ENCODE results near the gene PHACTR1.

PHACTR1 gene

GRCh38 chr6:12865671-12866181 is 149.2 kb downstream of the PHACTR1 start:
- TF ChIP-seq TCF12 (IDR thresholded peaks at IDR 0.05; ENCODE audit: low read depth): no peak
- TF ChIP-seq, protein P1, sequence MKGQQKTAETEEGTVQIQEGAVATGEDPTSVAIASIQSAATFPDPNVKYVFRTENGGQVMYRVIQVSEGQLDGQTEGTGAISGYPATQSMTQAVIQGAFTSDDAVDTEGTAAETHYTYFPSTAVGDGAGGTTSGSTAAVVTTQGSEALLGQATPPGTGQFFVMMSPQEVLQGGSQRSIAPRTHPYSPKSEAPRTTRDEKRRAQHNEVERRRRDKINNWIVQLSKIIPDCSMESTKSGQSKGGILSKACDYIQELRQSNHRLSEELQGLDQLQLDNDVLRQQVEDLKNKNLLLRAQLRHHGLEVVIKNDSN (IDR thresholded peaks at IDR 0.05): no peak
- TF ChIP-seq EP300 (IDR thresholded peaks at IDR 0.05; ENCODE audit: borderline replicate concordance): no peak
- no peak for TF ChIP-seq FOXM1 (IDR thresholded peaks at IDR 0.05; ENCODE audit: borderline replicate concordance, low read depth)
- TF ChIP-seq MAX (IDR thresholded peaks at IDR 0.05): no peak
- no peak for TF ChIP-seq ZBTB7A (IDR thresholded peaks at IDR 0.05; ENCODE audit: low read depth)
- TF ChIP-seq CREB1 (IDR thresholded peaks at IDR 0.05; ENCODE audit: low read depth): no peak
- TF ChIP-seq, protein P2, sequence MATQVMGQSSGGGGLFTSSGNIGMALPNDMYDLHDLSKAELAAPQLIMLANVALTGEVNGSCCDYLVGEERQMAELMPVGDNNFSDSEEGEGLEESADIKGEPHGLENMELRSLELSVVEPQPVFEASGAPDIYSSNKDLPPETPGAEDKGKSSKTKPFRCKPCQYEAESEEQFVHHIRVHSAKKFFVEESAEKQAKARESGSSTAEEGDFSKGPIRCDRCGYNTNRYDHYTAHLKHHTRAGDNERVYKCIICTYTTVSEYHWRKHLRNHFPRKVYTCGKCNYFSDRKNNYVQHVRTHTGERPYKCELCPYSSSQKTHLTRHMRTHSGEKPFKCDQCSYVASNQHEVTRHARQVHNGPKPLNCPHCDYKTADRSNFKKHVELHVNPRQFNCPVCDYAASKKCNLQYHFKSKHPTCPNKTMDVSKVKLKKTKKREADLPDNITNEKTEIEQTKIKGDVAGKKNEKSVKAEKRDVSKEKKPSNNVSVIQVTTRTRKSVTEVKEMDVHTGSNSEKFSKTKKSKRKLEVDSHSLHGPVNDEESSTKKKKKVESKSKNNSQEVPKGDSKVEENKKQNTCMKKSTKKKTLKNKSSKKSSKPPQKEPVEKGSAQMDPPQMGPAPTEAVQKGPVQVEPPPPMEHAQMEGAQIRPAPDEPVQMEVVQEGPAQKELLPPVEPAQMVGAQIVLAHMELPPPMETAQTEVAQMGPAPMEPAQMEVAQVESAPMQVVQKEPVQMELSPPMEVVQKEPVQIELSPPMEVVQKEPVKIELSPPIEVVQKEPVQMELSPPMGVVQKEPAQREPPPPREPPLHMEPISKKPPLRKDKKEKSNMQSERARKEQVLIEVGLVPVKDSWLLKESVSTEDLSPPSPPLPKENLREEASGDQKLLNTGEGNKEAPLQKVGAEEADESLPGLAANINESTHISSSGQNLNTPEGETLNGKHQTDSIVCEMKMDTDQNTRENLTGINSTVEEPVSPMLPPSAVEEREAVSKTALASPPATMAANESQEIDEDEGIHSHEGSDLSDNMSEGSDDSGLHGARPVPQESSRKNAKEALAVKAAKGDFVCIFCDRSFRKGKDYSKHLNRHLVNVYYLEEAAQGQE (IDR thresholded peaks at IDR 0.05; ENCODE audit: low read depth): no peak
- no peak for TF ChIP-seq TAF1 (IDR thresholded peaks at IDR 0.05; ENCODE audit: low read depth)
- TF ChIP-seq NFIC (IDR thresholded peaks at IDR 0.05): no peak
- no peak for TF ChIP-seq EGR1 (IDR thresholded peaks at IDR 0.05)
- TF ChIP-seq TEAD4 (IDR thresholded peaks at IDR 0.05): no peak
- TF ChIP-seq CEBPB (IDR thresholded peaks at IDR 0.05): no peak
- TF ChIP-seq RAD21 (IDR thresholded peaks at IDR 0.05; ENCODE audit: low read depth): no peak
- TF ChIP-seq YY1 (IDR thresholded peaks at IDR 0.05; ENCODE audit: low read depth): no peak

DNA sequence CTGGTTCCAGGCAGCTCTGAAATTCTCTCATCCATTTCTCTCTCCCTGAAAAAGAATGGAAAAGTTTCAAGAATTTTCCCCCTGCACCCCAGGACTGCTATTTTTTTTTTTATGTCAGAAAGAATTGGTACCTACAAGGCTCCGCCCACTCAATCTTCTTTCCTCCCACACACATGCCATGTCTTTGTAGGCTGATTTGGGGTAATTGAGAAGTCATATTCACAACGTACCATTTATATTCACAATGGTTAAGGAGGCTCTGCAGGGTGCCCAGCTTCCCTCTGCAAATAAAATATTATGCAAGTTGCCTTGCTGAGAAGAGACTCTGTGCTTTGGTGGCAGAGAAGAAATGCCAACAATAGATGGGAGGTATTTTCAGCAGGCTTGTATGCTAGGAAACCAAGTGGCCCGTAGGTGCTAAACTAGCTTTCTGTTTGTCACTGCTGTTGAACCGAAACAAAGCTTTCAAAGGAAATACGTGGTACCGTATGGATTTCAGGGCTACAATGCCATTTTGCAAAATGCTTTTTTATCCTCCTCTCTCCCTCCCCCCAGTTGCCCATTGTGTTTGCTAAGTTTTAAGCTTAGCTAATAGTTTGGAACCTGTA is 150.0 kb downstream of the PHACTR1 start:
- TF ChIP-seq, protein P2 (IDR thresholded peaks at IDR 0.05; ENCODE audit: low read depth): no peak
- TF ChIP-seq TAF1 (IDR thresholded peaks at IDR 0.05; ENCODE audit: low read depth) (no peak), CEBPB (IDR thresholded peaks at IDR 0.05) (no peak), CREB1 (IDR thresholded peaks at IDR 0.05; ENCODE audit: low read depth) (no peak), FOXM1 (IDR thresholded peaks at IDR 0.05; ENCODE audit: borderline replicate concordance, low read depth) (no peak), TEAD4 (IDR thresholded peaks at IDR 0.05) (no peak), TCF12 (IDR thresholded peaks at IDR 0.05; ENCODE audit: low read depth) (no peak), MAX (IDR thresholded peaks at IDR 0.05) (no peak), YY1 (IDR thresholded peaks at IDR 0.05; ENCODE audit: low read depth) (no peak)
- TF ChIP-seq, protein P1 (IDR thresholded peaks at IDR 0.05): no peak

DNA sequence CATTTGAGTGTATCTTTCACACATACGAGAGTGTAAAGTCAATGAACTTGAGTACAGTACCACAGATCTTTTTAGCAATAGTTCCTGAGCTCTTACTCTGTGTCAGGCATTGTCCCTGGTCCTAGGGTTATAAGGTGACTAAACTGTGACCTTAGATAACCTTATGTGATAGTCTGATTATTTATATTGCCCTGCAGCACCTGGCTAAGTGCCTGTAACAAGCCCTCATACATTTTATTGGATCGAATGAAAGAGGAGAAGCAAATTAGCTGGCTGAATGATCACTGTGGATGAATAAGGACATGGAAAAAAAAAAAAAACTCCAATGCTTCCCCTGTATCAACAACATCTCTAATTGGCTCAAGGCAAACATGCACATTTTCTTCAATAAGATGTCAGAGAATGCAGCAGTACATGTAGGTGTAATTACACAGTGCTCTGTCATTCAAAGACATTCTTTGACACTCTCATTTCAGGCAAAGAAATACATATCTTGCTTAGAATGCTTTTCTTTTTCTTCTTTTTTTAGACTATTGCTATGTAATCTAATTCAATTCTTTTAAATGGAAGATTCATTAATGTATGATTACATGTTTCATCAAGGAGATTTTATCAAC is 153.4 kb downstream of the PHACTR1 start:
- no peak for TF ChIP-seq TEAD4 (IDR thresholded peaks at IDR 0.05)
- no peak for TF ChIP-seq NFIC (IDR thresholded peaks at IDR 0.05)
- no peak for TF ChIP-seq CEBPB (IDR thresholded peaks at IDR 0.05)
- no peak for TF ChIP-seq TCF12 (IDR thresholded peaks at IDR 0.05; ENCODE audit: low read depth)
- TF ChIP-seq, protein P2 (IDR thresholded peaks at IDR 0.05; ENCODE audit: low read depth): no peak
- TF ChIP-seq CREB1 (IDR thresholded peaks at IDR 0.05; ENCODE audit: low read depth): no peak
- no peak for TF ChIP-seq MAX (IDR thresholded peaks at IDR 0.05)
- no peak for TF ChIP-seq RAD21 (IDR thresholded peaks at IDR 0.05; ENCODE audit: low read depth)
- no peak for TF ChIP-seq ZBTB7A (IDR thresholded peaks at IDR 0.05; ENCODE audit: low read depth)
- TF ChIP-seq, protein P1 (IDR thresholded peaks at IDR 0.05): no peak
- TF ChIP-seq EGR1 (IDR thresholded peaks at IDR 0.05): no peak
- no peak for TF ChIP-seq EP300 (IDR thresholded peaks at IDR 0.05; ENCODE audit: borderline replicate concordance)

Measured in Ishikawa (cell line).